NCI-H82 treated with DMSO at 0.1 percent for 48 hours (cell line): ENCODE results near the gene GSTT2.
"Not testable (repeated sequence)": the region's sequence is repeated elsewhere in the genome, so short reads cannot be mapped to it uniquely, and the experiment has no call there.

Experiments
- DNase-seq: peaks from one replicate; lab custom pipeline; 2025; ENCODE audit not compliant: unreplicated experiment; lab: John Stamatoyannopoulos, UW

The GSTT2 gene

GRCh38 chr22:23974345-23974744 is 5.6 kb upstream of the GSTT2 start, which contains the start of gene DDT:
Gene DDT, minus strand, starts transcription at chr22:23974441. Its CDS starts 27 bp downstream, at chr22:23974414.
- DNase-seq, result not testable (repeated sequence)

- not testable (repeated sequence) for DNase-seq
These were observed 5.0 kb upstream of the GSTT2 start for GRCh38 chr22:23974836-23975352.

- not testable (repeated sequence) for DNase-seq
These were observed 2.6 kb upstream of the GSTT2 start for GRCh38 chr22:23977304-23977703.

GRCh38 chr22:23980567-23980966 is 633 bp downstream of the GSTT2 start:
- DNase-seq, result not testable (repeated sequence)

- no peak for DNase-seq
These were observed 4.5 kb downstream of the GSTT2 start for GRCh38 chr22:23984430-23984829.

GRCh38 chr22:23986089-23986488 is 6.2 kb downstream of the GSTT2 start:
- DNase-seq, result not testable (repeated sequence)

GRCh38 chr22:23986538-23987178 is 6.7 kb downstream of the GSTT2 start:
- DNase-seq, result not testable (repeated sequence)

GRCh38 chr22:23989583-23990244 is 9.8 kb downstream of the GSTT2 start:
- not testable (repeated sequence) for DNase-seq

- not testable (repeated sequence) for DNase-seq
These were observed 13.1 kb downstream of the GSTT2 start for GRCh38 chr22:23993080-23993479.

GRCh38 chr22:23993581-23994177 is 13.7 kb downstream of the GSTT2 start:
- not testable (repeated sequence) for DNase-seq

GRCh38 chr22:23997092-23997491 is 17.2 kb downstream of the GSTT2 start:
- DNase-seq, result no peak

GRCh38 chr22:23999779-24000178 is 19.8 kb downstream of the GSTT2 start:
- DNase-seq, result not testable (repeated sequence)

GRCh38 chr22:24001314-24001713 is 21.4 kb downstream of the GSTT2 start:
- DNase-seq, result no peak

GRCh38 chr22:24002272-24002671 is 22.3 kb downstream of the GSTT2 start:
- DNase-seq, result no peak

- no peak for DNase-seq
These were observed 22.9 kb downstream of the GSTT2 start for GRCh38 chr22:24002851-24003250.

- no peak for DNase-seq
These were observed 24.0 kb downstream of the GSTT2 start for GRCh38 chr22:24003887-24004286.

- DNase-seq, result no peak
These were observed 25.3 kb downstream of the GSTT2 start, which contains the start of gene GSTT4 for GRCh38 chr22:24005201-24005600. Gene GSTT4, minus strand, starts transcription at chr22:24005453. Its CDS starts 97 bp downstream, at chr22:24005356.

GRCh38 chr22:24006207-24006913 is 26.4 kb downstream of the GSTT2 start:
- DNase-seq, result no peak

- DNase-seq, result no peak
These were observed 26.9 kb downstream of the GSTT2 start for GRCh38 chr22:24006914-24007214.

GRCh38 chr22:24007253-24008021 is 27.5 kb downstream of the GSTT2 start:
- no peak for DNase-seq

- DNase-seq, result no peak
These were observed 28.0 kb downstream of the GSTT2 start for GRCh38 chr22:24008022-24008283.
